Gastroesophageal sphincter (tissue), 4 donors: Measurements from ENCODE around the gene PLXNA3. TPM values are rescaled to one million over a fixed set of nuclear protein-coding genes. Genes with fewer than 3 reads are reported as not detected.
A peak's percentile ranks its signal among the peaks of the same experiment; 100 is the strongest.

Source experiments
- ATAC-seq: fragments of 150-250 bp; one replicate; pipeline ENCODE4 v1.9.1; 2016; ENCODE audit warnings: mild to moderate bottlenecking, moderate library complexity
- H3K27ac ChIP-seq, 4 donors: fragments of 200-600 bp; sonication (generic) in 3 of 4; 1 replicate in 3 of 4; 2 replicates in 1 of 4; pipeline ENCODE4 v1.5.1; 2016 to 2019
- H3K27me3 ChIP-seq: fragments of 200-600 bp; sonication (generic); one replicate; pipeline ENCODE4 v1.5.1; 2019
- H3K36me3 ChIP-seq, 2 donors: fragments of 200-600 bp; sonication (generic); one replicate each; pipeline ENCODE4 v1.5.1; 2019; ENCODE audit warnings: control low read depth in 1 of 2
- H3K4me1 ChIP-seq, 3 donors: fragments of 200-600 bp; sonication (generic); 1 replicate in 2 of 3; 2 replicates in 1 of 3; pipeline ENCODE4 v1.5.1; 2016 to 2019; ENCODE audit warnings: control low read depth in 2 of 3
- H3K4me3 ChIP-seq, 2 donors: fragments of 200-600 bp; sonication (generic); one replicate each; pipeline ENCODE4 v1.5.1; 2019; ENCODE audit warnings: mild to moderate bottlenecking in 1 of 2, moderate library complexity in 1 of 2
- H3K9me3 ChIP-seq, 3 donors: fragments of 200-600 bp; sonication (generic); one replicate each; pipeline ENCODE4 v1.5.1; 2017 to 2019; ENCODE audit warnings: control low read depth in 2 of 3
- EP300 ChIP-seq: sonication (generic); formaldehyde crosslinking; IDR thresholded peaks from one replicate; pipeline ENCODE4 v1.6.1; 2017; ENCODE audit warnings: antibody characterized with exemption, mild to moderate bottlenecking
- POLR2A ChIP-seq, 2 donors: fragments of 450-650 bp; IDR thresholded peaks; one replicate each; pipeline ENCODE4 v1.6.1; 2017; ENCODE audit warnings: antibody characterized with exemption in 2 of 2, mild to moderate bottlenecking in 2 of 2, moderate library complexity in 1 of 2
- POLR2AphosphoS5 ChIP-seq: sonication (generic); formaldehyde crosslinking; IDR thresholded peaks from one replicate; pipeline ENCODE4 v1.6.1; 2017; ENCODE audit warnings: antibody characterized with exemption
- WGBS, 2 donors: methylation state at CpG; one replicate each; pipeline ENCODE4 v1.1.5; 2018; ENCODE audit warnings: low coverage in 1 of 2; 5-methylcytosine and 5-hydroxymethylcytosine counted together
- total RNA-seq, 4 donors: library from RNA; depleted of rRNA; stranded (reverse); fragments of >200 nt; gene quantifications; one replicate each; pipeline ENCODE4 v1.1.0, GENCODE V29; 2016
- TF ChIP-seq, protein P1 (sequence below), 4 experiments: fragments of 200-600 bp in 2 of 4; fragments of 450-650 bp in 2 of 4; sonication (generic) in 1 of 4; IDR thresholded peaks; one replicate each; pipeline ENCODE4 v1.5.1; 2017 to 2019; ENCODE audit warnings: antibody characterized with exemption in 4 of 4, mild to moderate bottlenecking in 2 of 4, moderate library complexity in 2 of 4

PLXNA3 gene
- total RNA-seq, 4 donors from 2014 or later, result 1.5 to 13.9 (median 8.2) TPM

- 26% methylated on average over 3 of the region's 17 CpGs; no CpG with 5 or more reads in 1 of the 2 donors for WGBS, 2 donors
- ATAC-seq, result no peak
- H3K4me1 ChIP-seq, result peaks cover 0 to 61% (median 0%) of the 10 kb centered on the region in 3 donors
These were observed 17.3 kb upstream of the PLXNA3 start for GRCh38 chrX:154440623-154441357.

GRCh38 chrX:154441564-154441963 lies 16.5 kb upstream of the PLXNA3 start:
- no CpG with 5 or more reads among the region's 11 CpGs for WGBS, 2 donors
- peaks cover 0 to 38% of the 10 kb centered on the region in 2 donors for H3K36me3 ChIP-seq
- peaks cover 0 to 59% (median 0%) of the 10 kb centered on the region in 3 donors for H3K4me1 ChIP-seq
- H3K9me3 ChIP-seq, result no peaks in the 10 kb centered on the region
- TF ChIP-seq EP300 (no peak), POLR2AphosphoS5 (no peak), POLR2A (IDR thresholded peaks at IDR 0.05) (no peak)
- TF ChIP-seq, protein P1, sequence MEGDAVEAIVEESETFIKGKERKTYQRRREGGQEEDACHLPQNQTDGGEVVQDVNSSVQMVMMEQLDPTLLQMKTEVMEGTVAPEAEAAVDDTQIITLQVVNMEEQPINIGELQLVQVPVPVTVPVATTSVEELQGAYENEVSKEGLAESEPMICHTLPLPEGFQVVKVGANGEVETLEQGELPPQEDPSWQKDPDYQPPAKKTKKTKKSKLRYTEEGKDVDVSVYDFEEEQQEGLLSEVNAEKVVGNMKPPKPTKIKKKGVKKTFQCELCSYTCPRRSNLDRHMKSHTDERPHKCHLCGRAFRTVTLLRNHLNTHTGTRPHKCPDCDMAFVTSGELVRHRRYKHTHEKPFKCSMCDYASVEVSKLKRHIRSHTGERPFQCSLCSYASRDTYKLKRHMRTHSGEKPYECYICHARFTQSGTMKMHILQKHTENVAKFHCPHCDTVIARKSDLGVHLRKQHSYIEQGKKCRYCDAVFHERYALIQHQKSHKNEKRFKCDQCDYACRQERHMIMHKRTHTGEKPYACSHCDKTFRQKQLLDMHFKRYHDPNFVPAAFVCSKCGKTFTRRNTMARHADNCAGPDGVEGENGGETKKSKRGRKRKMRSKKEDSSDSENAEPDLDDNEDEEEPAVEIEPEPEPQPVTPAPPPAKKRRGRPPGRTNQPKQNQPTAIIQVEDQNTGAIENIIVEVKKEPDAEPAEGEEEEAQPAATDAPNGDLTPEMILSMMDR (IDR thresholded peaks at IDR 0.05), result no peak
- H3K27ac ChIP-seq, result no peak overlapping the region
- no peaks in the 10 kb centered on the region for H3K27me3 ChIP-seq
- H3K4me3 ChIP-seq, result no peak overlapping the region
- ATAC-seq, result no peak

More at GRCh38 chrX:154440623-154441357, 17.3 kb upstream of the PLXNA3 start:
- TF ChIP-seq EP300, result no peak
- TF ChIP-seq, protein P1 (IDR thresholded peaks at IDR 0.05), result no peak
- TF ChIP-seq POLR2AphosphoS5, result no peak
- Histone ChIP-seq H3K4me3 (no peak overlapping the region), H3K36me3 (peaks cover 0 to 36% of the 10 kb centered on the region in 2 donors), H3K27me3 (no peaks in the 10 kb centered on the region), H3K27ac (no peak overlapping the region), H3K9me3 (no peaks in the 10 kb centered on the region)

DNA sequence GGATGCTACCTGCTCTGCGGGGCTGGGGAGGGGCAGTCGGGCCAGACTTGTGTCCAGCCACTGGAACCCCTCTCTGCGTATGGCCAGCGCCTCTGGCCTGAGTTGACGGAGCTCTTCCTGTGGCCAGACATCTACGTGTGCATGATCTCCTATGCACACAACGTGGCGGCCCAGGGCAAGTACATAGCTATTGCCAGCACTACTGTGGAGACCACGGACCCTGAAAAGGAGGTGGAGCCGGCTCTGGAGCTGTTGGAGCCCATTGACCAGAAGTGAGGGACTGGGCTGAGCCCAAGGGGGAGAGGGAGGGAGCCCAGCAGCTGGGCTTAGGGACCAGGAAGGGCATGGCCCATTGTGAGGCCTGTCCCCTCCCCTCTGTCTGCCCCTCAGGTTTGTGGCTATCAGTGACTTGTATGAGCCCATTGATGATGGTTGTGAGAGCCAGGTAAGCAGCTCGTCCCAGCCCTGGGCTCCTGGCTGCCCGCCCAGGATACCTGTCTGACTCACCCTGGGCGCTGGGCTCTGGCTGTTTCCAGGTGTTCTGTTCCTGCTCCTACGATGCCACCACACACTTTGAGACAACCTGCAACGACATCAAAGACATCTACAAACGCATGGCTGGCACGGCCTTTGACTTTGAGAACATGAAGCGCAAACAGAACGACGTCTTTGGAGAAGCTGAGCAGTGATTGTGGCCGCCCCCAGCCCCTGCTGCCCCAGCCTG lies 15.9 kb upstream of the PLXNA3 start:
- WGBS, 2 donors, result 60 to 71% methylated on average over 1 to 8 of the region's 21 CpGs

DNA sequence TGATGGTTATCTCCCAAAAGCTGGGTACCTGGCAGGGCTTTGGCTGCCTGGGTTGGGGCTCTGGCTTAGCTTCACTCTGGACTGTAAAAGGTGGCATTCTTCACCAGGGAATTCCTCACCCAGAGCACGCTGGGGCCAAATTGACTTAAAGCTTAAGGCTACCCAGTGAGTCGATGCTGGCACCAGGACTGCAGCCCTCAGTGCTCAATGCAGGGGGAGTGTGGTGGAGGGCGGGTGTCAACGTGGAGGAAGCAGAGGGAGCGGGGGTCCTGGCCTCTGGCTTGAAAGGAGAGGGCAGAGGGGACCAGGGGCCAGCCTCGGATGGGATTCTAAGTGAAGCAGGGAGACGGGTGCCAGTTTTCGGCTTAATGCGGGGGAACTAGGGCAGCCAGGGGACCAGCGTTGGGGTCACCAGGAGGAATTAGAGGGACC lies 14.6 kb upstream of the PLXNA3 start:
- H3K9me3 ChIP-seq, result no peaks in the 10 kb centered on the region
- H3K4me3 ChIP-seq, result peak overlapping the region; percentile 12 to 64
- H3K36me3 ChIP-seq, result peaks cover 0 to 56% of the 10 kb centered on the region in 2 donors
- ATAC-seq, result peak; percentile 11
- WGBS, 2 donors, result 0 to 22% methylated on average over 1 to 4 of the region's 10 CpGs
- peak overlapping the region; percentile 73 to 88 (median 86) for H3K27ac ChIP-seq
- TF ChIP-seq EP300, result no peak
- TF ChIP-seq, protein P1 (IDR thresholded peaks at IDR 0.05), result no peak
- no peak for TF ChIP-seq POLR2A (IDR thresholded peaks at IDR 0.05)
- no peak for TF ChIP-seq POLR2AphosphoS5
- no peaks in the 10 kb centered on the region for H3K27me3 ChIP-seq
- H3K4me1 ChIP-seq, result peaks cover 0 to 50% (median 0%) of the 10 kb centered on the region in 3 donors

More for the DNA sequence above, 15.9 kb upstream of the PLXNA3 start:
- Histone ChIP-seq H3K9me3 (no peaks in the 10 kb centered on the region), H3K27ac (peak overlapping the region in 2 of 4 donors; percentile 11 to 15), H3K36me3 (peaks cover 0 to 44% of the 10 kb centered on the region in 2 donors), H3K4me1 (peaks cover 0 to 59% (median 0%) of the 10 kb centered on the region in 3 donors), H3K4me3 (no peak overlapping the region), H3K27me3 (no peaks in the 10 kb centered on the region)
- no peak for ATAC-seq
- TF ChIP-seq POLR2A (IDR thresholded peaks at IDR 0.05) (no peak), EP300 (no peak), POLR2AphosphoS5 (no peak)
- TF ChIP-seq, protein P1 (IDR thresholded peaks at IDR 0.05), result no peak
